ENCODE measurements around the gene ATP10B. TPM values are rescaled to one million over a fixed set of nuclear protein-coding genes. Genes with fewer than 3 reads are reported as not detected.

ATP10B gene
- total RNA-seq, 1 donor from 2014 or later: 9.1 TPM

GRCh38 chr5:160846642-160847041 lies 5.4 kb downstream of the ATP10B start:
- no peaks in the 10 kb centered on the region for H3K4me1 ChIP-seq
- intact Hi-C loops (cut with DNase I): no loop called here
- no peaks in the 10 kb centered on the region for H3K36me3 ChIP-seq
- no peaks in the 10 kb centered on the region for H3K9me3 ChIP-seq
- H3K27ac ChIP-seq: no peak overlapping the region
- H3K4me3 ChIP-seq: no peak overlapping the region
- H3K27me3 ChIP-seq: no peaks in the 10 kb centered on the region
- no peak for DNase-seq (ENCODE audit: extremely low spot score in 2 of 2)
- TF ChIP-seq POLR2A (IDR thresholded peaks at IDR 0.05): no peak
- TF ChIP-seq CTCF (IDR thresholded peaks at IDR 0.05): no peak
- no peak for TF ChIP-seq POLR2AphosphoS5 (IDR thresholded peaks at IDR 0.05; ENCODE audit: insufficient read depth in 1 of 2, low read depth in 1 of 2)

GRCh38 chr5:160844177-160844576 lies 7.8 kb downstream of the ATP10B start:
- Histone ChIP-seq H3K4me1 (no peaks in the 10 kb centered on the region), H3K4me3 (no peak overlapping the region), H3K27ac (no peak overlapping the region), H3K9me3 (no peaks in the 10 kb centered on the region), H3K27me3 (no peaks in the 10 kb centered on the region), H3K36me3 (no peaks in the 10 kb centered on the region)
- TF ChIP-seq CTCF (IDR thresholded peaks at IDR 0.05) (no peak), POLR2A (IDR thresholded peaks at IDR 0.05) (no peak), POLR2AphosphoS5 (IDR thresholded peaks at IDR 0.05; ENCODE audit: insufficient read depth in 1 of 2, low read depth in 1 of 2) (no peak)
- DNase-seq (ENCODE audit: extremely low spot score in 2 of 2): no peak
- intact Hi-C loops (cut with DNase I): no loop called here

- no peaks in the 10 kb centered on the region for H3K4me1 ChIP-seq
- TF ChIP-seq CTCF (IDR thresholded peaks at IDR 0.05): no peak
- no peak for TF ChIP-seq POLR2AphosphoS5 (IDR thresholded peaks at IDR 0.05; ENCODE audit: insufficient read depth in 1 of 2, low read depth in 1 of 2)
- no peak for TF ChIP-seq POLR2A (IDR thresholded peaks at IDR 0.05)
- no peak for DNase-seq (ENCODE audit: extremely low spot score in 2 of 2)
- H3K27me3 ChIP-seq: no peaks in the 10 kb centered on the region
- H3K4me3 ChIP-seq: no peak overlapping the region
- H3K27ac ChIP-seq: no peak overlapping the region
- intact Hi-C loops (cut with DNase I): no loop called here
- H3K9me3 ChIP-seq: no peaks in the 10 kb centered on the region
- no peaks in the 10 kb centered on the region for H3K36me3 ChIP-seq
These were observed 8.8 kb downstream of the ATP10B start for GRCh38 chr5:160843240-160843639.

- DNase-seq (ENCODE audit: extremely low spot score in 2 of 2): no peak
- no peaks in the 10 kb centered on the region for H3K36me3 ChIP-seq
- no peak overlapping the region for H3K4me3 ChIP-seq
- no peak for TF ChIP-seq POLR2A (IDR thresholded peaks at IDR 0.05)
- peak in 1 of 2 donors; percentile 55 for TF ChIP-seq POLR2AphosphoS5 (IDR thresholded peaks at IDR 0.05; ENCODE audit: insufficient read depth in 1 of 2, low read depth in 1 of 2)
- no peak for TF ChIP-seq CTCF (IDR thresholded peaks at IDR 0.05)
- no peak overlapping the region for H3K27ac ChIP-seq
- intact Hi-C loops (cut with DNase I): no loop called here
- no peaks in the 10 kb centered on the region for H3K4me1 ChIP-seq
- no peaks in the 10 kb centered on the region for H3K27me3 ChIP-seq
- no peaks in the 10 kb centered on the region for H3K9me3 ChIP-seq
These were observed 14.0 kb downstream of the ATP10B start for GRCh38 chr5:160837749-160838593.

- Histone ChIP-seq H3K36me3 (no peaks in the 10 kb centered on the region), H3K4me1 (no peaks in the 10 kb centered on the region), H3K27ac (no peak overlapping the region), H3K9me3 (no peaks in the 10 kb centered on the region), H3K27me3 (no peaks in the 10 kb centered on the region), H3K4me3 (no peak overlapping the region)
- TF ChIP-seq CTCF (IDR thresholded peaks at IDR 0.05): no peak
- no peak for TF ChIP-seq POLR2A (IDR thresholded peaks at IDR 0.05)
- TF ChIP-seq POLR2AphosphoS5 (IDR thresholded peaks at IDR 0.05; ENCODE audit: insufficient read depth in 1 of 2, low read depth in 1 of 2): no peak
- DNase-seq (ENCODE audit: extremely low spot score in 2 of 2): no peak
- intact Hi-C loops (cut with DNase I): no loop called here
These were observed 14.8 kb downstream of the ATP10B start for GRCh38 chr5:160837211-160837610.

Data from vagina (tissue), 2 donors.